Neuron (in vitro differentiated cells): ENCODE data around the gene TRAPPC8.
A peak's percentile ranks its signal among the peaks of the same experiment; 100 is the strongest.

Experiments used
- H2AFZ ChIP-seq: one replicate; pipeline ENCODE4 v1.6.1; 2013; ENCODE audit warnings: low read depth, mild to moderate bottlenecking, inconsistent platforms, low read length, moderate library complexity
- H3K27me3 ChIP-seq: one replicate; pipeline ENCODE4 v1.6.1; 2013; ENCODE audit warnings: low read length; ENCODE audit not compliant: insufficient read depth
- H3K36me3 ChIP-seq: one replicate; pipeline ENCODE4 v1.6.1; 2013; ENCODE audit warnings: low read length; ENCODE audit not compliant: insufficient read depth
- H3K4me1 ChIP-seq: one replicate; pipeline ENCODE4 v1.6.1; 2013; ENCODE audit warnings: low read length; ENCODE audit not compliant: insufficient read depth
- H3K4me3 ChIP-seq: 2 replicates; pipeline ENCODE4 v1.5.1; 2013; ENCODE audit warnings: mild to moderate bottlenecking, low read length, moderate library complexity
- H3K9me3 ChIP-seq: one replicate; pipeline ENCODE4 v1.6.1; 2013; ENCODE audit warnings: low read length

Gene TRAPPC8, protein sequence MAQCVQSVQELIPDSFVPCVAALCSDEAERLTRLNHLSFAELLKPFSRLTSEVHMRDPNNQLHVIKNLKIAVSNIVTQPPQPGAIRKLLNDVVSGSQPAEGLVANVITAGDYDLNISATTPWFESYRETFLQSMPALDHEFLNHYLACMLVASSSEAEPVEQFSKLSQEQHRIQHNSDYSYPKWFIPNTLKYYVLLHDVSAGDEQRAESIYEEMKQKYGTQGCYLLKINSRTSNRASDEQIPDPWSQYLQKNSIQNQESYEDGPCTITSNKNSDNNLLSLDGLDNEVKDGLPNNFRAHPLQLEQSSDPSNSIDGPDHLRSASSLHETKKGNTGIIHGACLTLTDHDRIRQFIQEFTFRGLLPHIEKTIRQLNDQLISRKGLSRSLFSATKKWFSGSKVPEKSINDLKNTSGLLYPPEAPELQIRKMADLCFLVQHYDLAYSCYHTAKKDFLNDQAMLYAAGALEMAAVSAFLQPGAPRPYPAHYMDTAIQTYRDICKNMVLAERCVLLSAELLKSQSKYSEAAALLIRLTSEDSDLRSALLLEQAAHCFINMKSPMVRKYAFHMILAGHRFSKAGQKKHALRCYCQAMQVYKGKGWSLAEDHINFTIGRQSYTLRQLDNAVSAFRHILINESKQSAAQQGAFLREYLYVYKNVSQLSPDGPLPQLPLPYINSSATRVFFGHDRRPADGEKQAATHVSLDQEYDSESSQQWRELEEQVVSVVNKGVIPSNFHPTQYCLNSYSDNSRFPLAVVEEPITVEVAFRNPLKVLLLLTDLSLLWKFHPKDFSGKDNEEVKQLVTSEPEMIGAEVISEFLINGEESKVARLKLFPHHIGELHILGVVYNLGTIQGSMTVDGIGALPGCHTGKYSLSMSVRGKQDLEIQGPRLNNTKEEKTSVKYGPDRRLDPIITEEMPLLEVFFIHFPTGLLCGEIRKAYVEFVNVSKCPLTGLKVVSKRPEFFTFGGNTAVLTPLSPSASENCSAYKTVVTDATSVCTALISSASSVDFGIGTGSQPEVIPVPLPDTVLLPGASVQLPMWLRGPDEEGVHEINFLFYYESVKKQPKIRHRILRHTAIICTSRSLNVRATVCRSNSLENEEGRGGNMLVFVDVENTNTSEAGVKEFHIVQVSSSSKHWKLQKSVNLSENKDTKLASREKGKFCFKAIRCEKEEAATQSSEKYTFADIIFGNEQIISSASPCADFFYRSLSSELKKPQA (N-terminal part only)

DNA sequence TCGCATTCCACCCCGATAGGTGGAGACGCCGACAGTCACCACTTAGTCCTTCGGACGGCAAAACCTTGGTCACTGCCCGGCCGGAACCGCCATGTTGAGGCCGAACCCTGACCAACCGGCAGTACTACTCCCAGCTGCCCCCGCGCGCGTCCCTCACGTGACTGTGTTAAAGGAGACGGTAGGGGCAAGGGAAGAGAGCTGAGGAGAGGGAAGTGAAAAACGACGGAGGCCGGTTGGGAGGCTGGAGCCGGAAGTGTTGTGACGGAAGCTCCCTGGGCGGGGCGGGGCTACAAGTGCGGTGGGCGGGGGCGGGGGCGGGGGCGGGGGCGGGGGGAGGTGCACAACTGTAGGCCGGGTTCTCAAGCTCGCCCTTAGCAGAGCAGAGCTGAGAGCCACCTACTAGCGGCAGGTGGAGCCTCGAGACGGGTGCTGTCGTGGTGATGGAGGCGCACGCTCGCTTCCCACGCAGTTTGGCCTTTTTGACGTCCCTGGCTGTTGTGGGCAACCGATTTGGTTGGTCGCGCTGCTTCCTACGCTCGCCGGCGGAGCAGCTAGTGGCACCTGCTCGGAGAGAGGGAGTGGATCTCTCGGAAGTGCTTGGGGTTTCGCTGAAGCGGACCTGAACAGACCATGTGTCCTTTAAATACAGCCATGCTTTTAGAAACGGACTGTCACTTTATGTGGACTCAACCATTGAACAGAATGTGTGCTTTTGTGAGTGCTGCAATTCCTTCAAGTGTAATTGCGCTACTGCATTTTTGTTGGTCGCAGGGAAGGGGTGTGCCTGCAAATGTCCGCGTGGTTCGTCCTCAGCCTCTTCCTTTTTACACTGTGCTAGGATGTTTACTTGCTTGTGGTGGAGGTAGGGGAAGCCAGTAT is at the start of gene TRAPPC8:
Gene TRAPPC8, minus strand, starts transcription at position 130 of the 879 bp plus-strand sequence. CDS start 364 bp downstream, outside the sequence.
- Histone ChIP-seq H3K36me3 (peaks cover 2% of the 10 kb centered on the region), H3K4me1 (peaks cover 9% of the 10 kb centered on the region), H3K27me3 (no peaks in the 10 kb centered on the region), H3K9me3 (no peaks in the 10 kb centered on the region), H2AFZ (peak within 1 kb of the TSS; percentile 83), H3K4me3 (peak within 1 kb of the TSS; percentile 87)

GRCh38 chr18:31990823-31991222 is 47.9 kb upstream of the TRAPPC8 start:
- Histone ChIP-seq H3K36me3 (no peaks in the 10 kb centered on the region), H3K9me3 (no peaks in the 10 kb centered on the region), H3K4me1 (no peaks in the 10 kb centered on the region), H3K27me3 (no peaks in the 10 kb centered on the region), H2AFZ (no peak overlapping the region), H3K4me3 (no peak overlapping the region)

DNA sequence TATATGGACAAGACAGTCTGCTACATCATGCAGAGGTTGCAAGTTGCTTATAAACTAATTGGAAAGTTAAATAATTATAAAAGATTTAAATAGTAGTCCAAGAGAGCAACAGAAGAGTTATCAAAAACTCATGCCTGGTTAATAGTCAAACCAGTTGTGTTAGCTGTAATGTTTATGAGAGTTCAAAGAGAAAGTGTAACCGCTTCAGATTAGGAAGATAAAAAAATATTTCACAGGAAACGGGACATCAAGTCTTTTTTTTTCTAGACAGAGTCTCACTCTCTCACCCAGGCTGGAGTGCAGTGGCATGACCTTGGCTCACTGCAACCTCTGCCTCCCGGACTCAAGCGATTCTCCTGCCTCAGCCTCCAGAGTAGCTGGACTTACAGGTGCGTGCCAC is 41.0 kb upstream of the TRAPPC8 start:
- H3K36me3 ChIP-seq: no peaks in the 10 kb centered on the region
- H3K4me3 ChIP-seq: no peak overlapping the region
- no peak overlapping the region for H2AFZ ChIP-seq
- H3K27me3 ChIP-seq: no peaks in the 10 kb centered on the region
- no peaks in the 10 kb centered on the region for H3K4me1 ChIP-seq
- peaks cover under 1% of the 10 kb centered on the region for H3K9me3 ChIP-seq

GRCh38 chr18:31983020-31983419 is 40.1 kb upstream of the TRAPPC8 start:
- H3K36me3 ChIP-seq: no peaks in the 10 kb centered on the region
- no peak overlapping the region for H3K4me3 ChIP-seq
- H3K4me1 ChIP-seq: no peaks in the 10 kb centered on the region
- H3K9me3 ChIP-seq: peaks cover 4% of the 10 kb centered on the region
- H3K27me3 ChIP-seq: no peaks in the 10 kb centered on the region
- no peak overlapping the region for H2AFZ ChIP-seq

GRCh38 chr18:31980863-31981262 is 37.9 kb upstream of the TRAPPC8 start:
- no peak overlapping the region for H3K4me3 ChIP-seq
- H3K27me3 ChIP-seq: no peaks in the 10 kb centered on the region
- peaks cover 4% of the 10 kb centered on the region for H3K9me3 ChIP-seq
- H2AFZ ChIP-seq: no peak overlapping the region
- H3K36me3 ChIP-seq: no peaks in the 10 kb centered on the region
- no peaks in the 10 kb centered on the region for H3K4me1 ChIP-seq

DNA sequence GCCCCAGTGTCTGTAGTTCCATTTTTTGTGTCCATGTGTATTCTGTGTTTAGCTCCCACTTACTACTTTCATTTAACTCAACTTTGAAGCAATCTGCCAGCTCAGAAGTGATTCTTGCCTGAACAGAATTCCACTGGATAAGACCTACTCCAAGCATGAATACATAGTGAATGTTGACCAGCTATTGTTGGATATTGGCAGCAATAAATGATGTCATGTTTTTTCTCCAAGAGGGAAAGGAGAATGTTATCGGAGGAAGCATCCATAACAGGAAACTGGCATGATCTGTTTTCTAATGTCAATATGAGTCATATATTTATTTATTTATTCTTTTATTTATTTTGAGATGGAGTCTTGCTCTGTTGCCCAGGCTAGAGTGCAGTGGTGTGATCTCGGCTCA is 36.8 kb upstream of the TRAPPC8 start:
- no peaks in the 10 kb centered on the region for H3K27me3 ChIP-seq
- no peaks in the 10 kb centered on the region for H3K4me1 ChIP-seq
- peaks cover 6% of the 10 kb centered on the region for H3K9me3 ChIP-seq
- no peak overlapping the region for H3K4me3 ChIP-seq
- no peaks in the 10 kb centered on the region for H3K36me3 ChIP-seq
- H2AFZ ChIP-seq: no peak overlapping the region

DNA sequence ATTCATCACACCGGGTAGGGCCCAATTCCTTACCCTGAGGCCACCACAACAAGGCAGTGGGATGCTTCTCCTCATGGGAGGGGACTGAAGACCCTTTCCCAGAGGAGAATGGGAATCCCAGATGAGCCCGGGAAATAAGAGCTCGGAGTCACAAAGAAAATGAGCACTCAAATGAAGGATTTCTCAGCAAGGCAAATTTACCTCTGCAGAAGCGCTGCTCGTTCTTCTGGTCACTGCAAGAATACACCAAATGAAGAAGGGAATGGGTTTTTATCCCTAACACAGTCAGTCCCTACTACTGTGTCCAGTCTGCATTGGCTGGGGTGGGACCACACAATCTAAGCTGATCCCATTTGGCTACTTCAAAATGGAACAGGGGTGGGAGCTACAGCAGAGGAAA is 35.7 kb upstream of the TRAPPC8 start:
- peaks cover 13% of the 10 kb centered on the region for H3K9me3 ChIP-seq
- no peak overlapping the region for H2AFZ ChIP-seq
- H3K36me3 ChIP-seq: no peaks in the 10 kb centered on the region
- no peak overlapping the region for H3K4me3 ChIP-seq
- no peaks in the 10 kb centered on the region for H3K4me1 ChIP-seq
- no peaks in the 10 kb centered on the region for H3K27me3 ChIP-seq

- H3K36me3 ChIP-seq: no peaks in the 10 kb centered on the region
- no peaks in the 10 kb centered on the region for H3K4me1 ChIP-seq
- H2AFZ ChIP-seq: no peak overlapping the region
- peaks cover 13% of the 10 kb centered on the region for H3K9me3 ChIP-seq
- no peaks in the 10 kb centered on the region for H3K27me3 ChIP-seq
- H3K4me3 ChIP-seq: no peak overlapping the region
Measured at GRCh38 chr18:31977270-31977872, 34.4 kb upstream of the TRAPPC8 start.

DNA sequence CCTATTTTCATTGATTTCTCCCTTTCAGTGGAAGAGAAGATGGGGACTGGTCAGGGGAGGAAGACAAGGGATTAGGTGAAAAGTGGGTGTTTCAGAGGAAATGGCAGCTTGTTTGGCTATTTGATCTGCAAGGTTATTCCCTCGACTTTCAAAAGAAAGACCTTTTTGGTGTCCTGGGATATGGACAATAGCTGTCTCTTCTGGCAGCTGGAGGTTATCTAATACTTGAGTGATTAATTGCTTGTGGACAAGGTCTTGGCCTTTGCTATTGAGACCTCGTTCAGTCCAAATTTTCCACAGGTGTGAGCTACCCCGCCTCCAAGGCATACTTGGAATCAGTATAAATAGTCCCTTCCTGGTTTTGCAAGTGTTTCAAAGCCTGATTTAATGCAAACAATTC is 33.3 kb upstream of the TRAPPC8 start:
- H3K9me3 ChIP-seq: peaks cover 13% of the 10 kb centered on the region

GRCh38 chr18:31973929-31974546 is 31.1 kb upstream of the TRAPPC8 start:
- H3K4me1 ChIP-seq: no peaks in the 10 kb centered on the region
- no peak overlapping the region for H2AFZ ChIP-seq
- H3K27me3 ChIP-seq: no peaks in the 10 kb centered on the region
- H3K4me3 ChIP-seq: no peak overlapping the region
- H3K9me3 ChIP-seq: peaks cover 13% of the 10 kb centered on the region
- H3K36me3 ChIP-seq: no peaks in the 10 kb centered on the region

More for the DNA sequence above, 33.3 kb upstream of the TRAPPC8 start:
- H2AFZ ChIP-seq: no peak overlapping the region
- no peaks in the 10 kb centered on the region for H3K4me1 ChIP-seq
- H3K36me3 ChIP-seq: no peaks in the 10 kb centered on the region
- no peak overlapping the region for H3K4me3 ChIP-seq
- H3K27me3 ChIP-seq: no peaks in the 10 kb centered on the region

GRCh38 chr18:31970617-31971016 is 27.7 kb upstream of the TRAPPC8 start:
- Histone ChIP-seq H3K9me3 (peaks cover 9% of the 10 kb centered on the region), H2AFZ (no peak overlapping the region), H3K4me1 (no peaks in the 10 kb centered on the region), H3K4me3 (no peak overlapping the region), H3K27me3 (no peaks in the 10 kb centered on the region), H3K36me3 (no peaks in the 10 kb centered on the region)
